HL-60/S4 (cell line): ENCODE results near the gene RPL19.

ENCODE experiments used
- in situ Hi-C: fragments of 300-500 bp; cut with MboI; formaldehyde crosslinking; loops from 2 replicates; pipeline ENCODE4 v1.14.3; 2022; ENCODE audit warnings: low sequenced_read_pairs

Gene RPL19

GRCh38 chr17:39222151-39222550 is 22.1 kb downstream of the RPL19 start:
- in situ Hi-C loops, result no loop called here

GRCh38 chr17:39222866-39223834 is 23.1 kb downstream of the RPL19 start:
- in situ Hi-C loops, result no loop called here

DNA sequence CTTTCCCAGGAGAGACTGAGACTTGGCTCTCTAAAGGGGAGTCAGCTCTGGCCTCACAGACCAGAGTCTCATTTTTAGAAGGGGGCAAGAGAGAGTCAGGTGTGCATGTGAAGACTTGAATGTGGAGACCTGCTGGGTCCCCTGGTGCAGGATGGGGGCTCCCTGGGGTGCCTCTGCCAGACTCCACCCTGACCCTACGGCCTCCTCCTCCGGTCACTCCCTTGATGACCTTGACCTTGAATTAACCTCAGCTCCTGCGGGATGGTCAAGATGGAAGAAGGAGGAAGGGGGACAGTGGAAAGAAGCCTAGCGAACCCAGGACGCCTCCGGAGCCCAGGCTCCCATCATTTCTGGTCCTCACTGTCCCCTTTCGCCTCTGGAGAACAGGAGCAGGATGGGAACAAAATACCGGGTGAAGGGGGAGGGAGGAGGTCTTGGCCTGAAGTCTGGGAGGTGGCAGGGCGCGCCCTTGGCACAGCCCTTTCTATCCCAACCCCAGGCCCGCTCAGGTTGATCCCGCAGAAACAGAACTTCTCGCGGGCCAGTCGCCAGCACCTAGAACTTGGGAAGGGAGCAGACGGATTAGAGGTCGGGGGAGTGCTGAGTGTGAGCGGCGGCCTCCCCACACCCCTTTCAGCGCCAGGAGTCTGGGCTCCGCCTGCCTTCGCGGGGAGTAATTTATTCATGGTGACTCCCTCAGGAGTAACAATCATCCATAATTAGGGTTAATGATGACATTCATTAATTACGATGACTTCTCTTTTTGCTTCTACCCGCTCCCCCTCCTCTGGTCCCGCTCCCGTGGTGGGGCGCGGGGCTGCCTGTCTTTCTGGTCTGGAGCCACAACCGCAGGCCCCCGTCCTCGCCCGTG is 24.1 kb downstream of the RPL19 start:
- in situ Hi-C loops, result no loop called here

DNA sequence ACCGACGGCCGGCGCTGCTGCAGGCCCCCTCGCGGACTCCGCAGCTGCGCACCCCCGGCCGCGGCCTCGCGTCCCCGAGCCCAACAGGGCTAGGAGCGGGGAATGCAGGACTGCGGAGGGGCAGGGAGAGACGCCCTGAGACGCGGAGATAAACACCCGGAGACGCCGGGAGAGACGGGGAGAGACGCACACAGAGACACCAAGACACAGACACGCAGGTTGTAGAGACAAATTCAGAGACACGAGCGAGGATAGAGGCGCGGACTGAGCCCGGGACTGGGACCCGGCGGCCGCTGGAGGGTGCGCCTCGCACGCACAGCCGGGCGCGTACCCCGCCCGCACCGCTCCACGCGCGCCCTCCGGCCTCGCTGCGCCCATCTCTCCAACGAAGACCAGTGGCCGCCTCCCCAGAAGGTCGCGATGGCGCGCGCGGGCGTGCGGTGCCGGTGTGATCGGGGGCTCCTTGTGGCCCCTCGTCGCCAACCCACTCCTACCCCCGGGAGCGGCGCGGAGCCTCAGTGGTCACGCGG is 24.8 kb downstream of the RPL19 start:
- in situ Hi-C loops, result no loop called here

GRCh38 chr17:39225308-39225958 is 25.4 kb downstream of the RPL19 start, which contains the start of gene STAC2:
TSS of gene STAC2 (minus strand) at chr17:39225945. CDS start at chr17:39225502, 443 bp downstream.
- in situ Hi-C loops, result no loop called here

GRCh38 chr17:39225959-39226683 is 26.0 kb downstream of the RPL19 start:
- in situ Hi-C loops, result no loop called here

GRCh38 chr17:39227364-39227919 is 27.4 kb downstream of the RPL19 start:
- in situ Hi-C loops, result no loop called here

DNA sequence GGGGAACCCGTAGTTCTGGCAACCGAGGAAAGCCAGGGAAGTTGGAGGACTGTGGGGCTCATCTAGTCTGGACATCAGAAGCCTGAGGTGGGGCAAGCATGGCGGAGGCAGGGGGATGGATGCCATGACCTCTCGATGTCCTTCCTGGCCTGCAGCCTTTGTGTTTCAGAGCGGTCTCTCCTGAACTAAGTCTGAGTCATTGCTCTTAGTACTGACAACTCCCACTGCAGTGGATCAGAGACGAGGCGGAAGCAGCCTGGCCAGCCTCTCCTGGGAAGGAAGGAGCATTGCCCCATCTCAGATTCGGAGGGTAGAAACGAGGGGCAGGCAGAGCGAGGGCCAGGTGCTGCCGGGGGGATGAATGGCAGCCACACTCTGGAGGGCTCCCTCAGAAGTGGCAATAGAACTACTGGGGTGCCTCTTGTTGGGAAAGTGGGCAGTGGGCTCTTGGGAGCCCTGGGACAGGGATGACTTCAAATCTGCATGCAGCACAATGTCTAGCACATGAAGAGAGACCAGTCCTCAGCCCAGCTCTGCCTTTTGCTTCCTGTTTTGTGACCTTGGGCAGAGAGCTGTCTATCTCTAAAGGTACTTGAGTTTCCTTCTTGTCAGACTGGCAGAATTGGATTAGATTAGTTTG is 29.3 kb downstream of the RPL19 start:
- in situ Hi-C loops, result no loop called here

GRCh38 chr17:39230361-39230760 is 30.3 kb downstream of the RPL19 start:
- in situ Hi-C loops, result no loop called here

GRCh38 chr17:39231091-39231561 is 31.0 kb downstream of the RPL19 start:
- in situ Hi-C loops, result no loop called here

GRCh38 chr17:39231591-39232551 is 31.8 kb downstream of the RPL19 start:
- in situ Hi-C loops, result no loop called here

DNA sequence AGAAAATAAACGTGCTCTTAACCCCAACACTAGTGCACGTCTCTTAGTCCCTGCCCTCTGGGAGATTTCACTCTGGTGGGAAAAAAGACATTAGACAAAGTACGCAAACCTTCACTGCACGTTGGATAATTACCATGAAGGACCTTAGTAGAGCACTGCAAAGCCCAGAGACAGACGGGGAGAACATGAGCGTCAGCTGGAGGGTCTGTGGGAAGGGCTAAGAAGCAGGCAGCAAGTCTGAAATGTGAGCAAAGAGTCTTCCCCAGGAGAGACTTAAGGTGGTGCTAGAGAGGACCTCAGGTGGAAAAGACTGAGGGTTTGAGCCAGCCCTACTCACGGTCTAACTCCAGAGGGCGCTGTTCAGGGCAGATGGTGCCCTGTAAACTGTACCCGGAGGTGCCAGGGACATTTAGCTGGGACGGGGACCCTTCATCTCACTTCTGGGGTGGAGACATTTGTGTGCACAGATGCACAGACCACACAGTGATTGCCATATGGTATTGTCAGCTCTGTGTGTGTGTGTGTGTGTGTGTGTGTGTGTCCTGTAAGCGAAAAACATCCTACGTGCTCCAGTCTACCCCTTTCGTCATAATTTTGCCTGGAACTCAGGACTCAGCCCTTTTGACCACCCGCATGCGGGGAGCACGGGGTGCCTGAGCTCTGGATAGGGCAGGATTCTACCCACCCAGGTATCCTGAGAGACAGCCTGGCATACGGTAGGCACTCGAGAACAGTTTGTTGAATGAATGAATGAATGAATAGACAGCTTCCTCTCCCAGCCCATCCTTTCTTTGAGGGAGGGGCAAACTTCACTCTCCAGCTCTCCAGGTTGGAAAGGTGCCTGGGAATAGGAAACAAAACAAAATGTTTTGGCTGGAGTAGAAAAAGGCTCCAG is 35.7 kb downstream of the RPL19 start:
- in situ Hi-C loops, result no loop called here

DNA sequence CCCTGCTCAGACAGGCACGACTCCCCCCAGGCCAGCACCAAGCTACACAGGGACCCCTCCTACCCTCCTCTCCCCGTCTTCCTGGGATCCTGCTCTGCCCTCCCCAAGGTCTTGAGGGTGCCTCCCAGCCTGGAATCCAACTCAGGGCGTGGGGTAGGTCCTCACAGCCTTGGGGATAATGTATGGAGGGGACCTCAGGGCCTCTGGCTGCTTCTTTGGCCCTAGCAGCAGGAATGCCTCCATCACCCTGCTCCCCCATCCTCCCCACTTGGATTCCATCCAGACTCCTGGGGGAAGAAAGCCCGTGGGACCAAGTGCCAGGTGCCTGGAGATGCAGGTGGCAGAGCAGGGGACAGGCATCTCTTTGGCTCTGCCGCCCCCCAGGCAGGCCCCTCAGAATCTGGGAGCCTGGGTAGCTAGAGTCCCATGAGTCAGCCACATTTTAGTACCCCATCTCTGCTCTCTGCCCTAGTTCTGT is 36.4 kb downstream of the RPL19 start:
- in situ Hi-C loops, result no loop called here

DNA sequence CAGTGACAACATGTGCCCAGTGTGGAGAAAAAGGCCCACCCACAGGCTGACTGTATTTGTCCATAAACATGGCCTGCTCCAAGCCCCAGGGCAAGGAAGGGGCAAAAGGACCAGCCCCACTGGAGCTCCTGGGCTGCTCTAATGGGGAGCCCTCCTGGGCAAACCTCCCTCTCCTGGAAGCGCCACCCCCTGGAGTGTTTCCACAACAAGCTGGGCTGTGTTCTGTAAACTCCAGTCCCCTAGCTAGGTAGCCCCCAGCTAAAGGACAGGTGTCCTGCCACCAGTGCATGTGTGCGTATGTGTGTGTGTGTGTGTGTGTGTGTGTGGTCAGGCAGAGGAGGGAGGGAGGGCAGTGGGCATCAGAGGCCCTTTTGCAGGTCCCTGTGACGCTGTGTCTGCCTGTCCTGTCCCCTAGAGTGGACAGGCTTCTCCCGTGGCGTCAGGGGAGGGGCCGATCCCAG is 36.9 kb downstream of the RPL19 start:
- in situ Hi-C loops, result no loop called here

- in situ Hi-C loops, result no loop called here
Measured at GRCh38 chr17:39237586-39237985, 37.5 kb downstream of the RPL19 start.

GRCh38 chr17:39238311-39238972 is 38.4 kb downstream of the RPL19 start:
- in situ Hi-C loops, result no loop called here
